ENCODE results near the gene SMAD7.

SMAD7 gene

DNA sequence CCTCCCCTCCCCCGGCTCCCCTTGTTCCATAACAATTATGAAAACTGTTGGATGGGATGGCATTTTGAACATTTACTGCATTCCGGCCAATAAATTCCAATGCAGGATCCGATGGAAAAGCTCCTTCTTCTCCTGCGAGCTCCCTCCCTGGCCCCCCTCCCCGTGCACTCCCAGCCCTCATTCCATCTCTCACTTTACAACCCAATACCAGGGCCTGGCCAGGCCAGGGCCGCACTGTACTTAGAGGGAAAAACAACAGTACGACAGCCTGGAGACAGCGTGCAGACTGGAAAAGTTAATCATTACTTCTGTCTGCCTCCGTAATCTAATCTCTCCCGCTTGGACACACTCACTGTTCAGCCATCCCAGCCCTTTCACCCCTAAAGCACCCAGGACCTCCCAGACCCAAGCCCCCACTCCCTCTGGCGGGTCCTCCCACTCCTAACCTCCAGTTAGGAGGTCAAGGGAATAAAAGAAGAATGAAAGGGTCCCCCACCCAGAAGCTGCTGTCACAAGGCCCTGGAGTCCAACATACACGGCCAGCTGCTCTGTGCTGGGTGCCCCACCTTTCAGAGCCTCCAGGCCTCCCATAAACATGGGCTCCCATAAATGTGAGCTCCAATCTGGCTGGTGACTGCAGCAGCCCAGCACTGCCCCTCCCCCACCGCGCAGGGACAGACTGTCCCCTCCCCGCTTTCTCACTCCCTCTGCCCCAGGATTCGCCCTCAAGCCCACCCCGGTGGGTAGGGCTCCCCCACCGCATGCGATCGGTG, 20.6 kb downstream of the SMAD7 start:
- DNase-seq (ENCODE audit: low spot score): peak; percentile 85

GRCh38 chr18:48929212-48929612, 21.6 kb downstream of the SMAD7 start:
- DNase-seq (ENCODE audit: low spot score): no peak

- no peak for DNase-seq (ENCODE audit: low spot score)
These were observed 22.0 kb downstream of the SMAD7 start for GRCh38 chr18:48928787-48929186.

- DNase-seq (ENCODE audit: low spot score): no peak
These were observed 23.3 kb downstream of the SMAD7 start for GRCh38 chr18:48927286-48928080.

DNA sequence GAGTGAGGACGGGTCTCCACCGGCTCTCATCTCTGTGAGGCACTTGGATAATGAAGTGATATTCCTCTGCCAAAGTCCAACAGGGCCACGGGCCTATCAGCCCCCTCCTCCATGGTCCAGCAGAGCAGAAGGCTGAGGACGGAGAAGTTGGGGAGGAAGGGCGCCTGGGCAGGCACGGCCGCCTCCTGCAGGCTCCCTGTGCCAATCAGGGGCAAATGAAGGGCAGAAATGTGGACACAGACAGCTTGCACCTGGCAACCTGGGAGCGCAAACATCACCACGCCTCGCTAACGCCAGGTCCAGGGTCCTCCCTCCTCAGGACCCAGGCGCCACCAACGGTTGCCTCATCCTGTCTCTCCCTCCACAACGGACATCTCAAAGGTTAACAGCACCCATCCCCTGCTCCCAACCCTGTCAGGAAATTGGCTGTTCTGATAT, 24.3 kb downstream of the SMAD7 start:
- DNase-seq (ENCODE audit: low spot score): no peak

GRCh38 chr18:48925491-48925780, 25.3 kb downstream of the SMAD7 start:
- no peak for DNase-seq (ENCODE audit: low spot score)

- no peak for DNase-seq (ENCODE audit: low spot score)
These were observed 25.9 kb downstream of the SMAD7 start for GRCh38 chr18:48924630-48925490.

DNA sequence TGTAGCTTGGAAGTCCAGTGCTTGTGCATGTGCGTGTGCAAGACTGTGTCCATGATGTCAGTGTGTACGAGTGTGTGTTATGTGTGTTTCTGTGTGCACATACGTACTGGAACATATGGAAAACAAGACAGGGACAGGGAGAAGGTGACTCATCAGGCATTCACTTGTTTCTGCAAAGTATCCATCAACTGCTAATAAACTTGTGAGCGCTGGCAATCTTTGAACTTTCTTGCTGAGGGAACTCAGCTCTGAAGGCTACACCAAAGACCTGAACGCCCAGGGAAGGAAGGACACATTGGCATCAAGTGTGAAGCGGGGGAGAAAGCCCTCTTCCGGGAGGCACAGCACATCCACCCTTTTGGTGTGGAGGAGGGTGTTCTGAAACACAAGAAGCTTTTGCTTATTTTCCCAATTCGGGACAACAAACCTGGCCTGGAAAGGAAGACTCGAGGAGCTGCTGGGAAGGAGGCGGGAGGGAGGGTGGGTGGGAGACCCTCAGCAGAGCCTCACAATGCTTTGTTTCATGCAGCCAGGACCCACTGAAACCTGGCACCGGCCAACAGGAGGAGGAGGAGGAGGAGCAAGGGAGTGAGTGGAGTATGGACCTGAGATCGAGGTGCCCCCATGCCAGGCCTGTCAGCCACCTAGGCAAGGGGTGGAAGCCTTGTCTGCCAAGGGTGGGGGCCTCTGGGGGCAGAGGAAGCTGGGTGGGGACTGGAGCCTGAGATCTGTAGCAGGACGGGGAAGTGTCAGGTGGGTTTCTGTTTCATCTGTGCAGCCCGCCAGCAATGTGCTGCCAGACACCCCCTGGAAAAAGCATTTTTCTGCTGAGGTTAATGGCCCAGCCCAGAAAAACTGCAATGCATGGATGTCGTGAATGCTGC, 26.8 kb downstream of the SMAD7 start:
- no peak for DNase-seq (ENCODE audit: low spot score)

DNA sequence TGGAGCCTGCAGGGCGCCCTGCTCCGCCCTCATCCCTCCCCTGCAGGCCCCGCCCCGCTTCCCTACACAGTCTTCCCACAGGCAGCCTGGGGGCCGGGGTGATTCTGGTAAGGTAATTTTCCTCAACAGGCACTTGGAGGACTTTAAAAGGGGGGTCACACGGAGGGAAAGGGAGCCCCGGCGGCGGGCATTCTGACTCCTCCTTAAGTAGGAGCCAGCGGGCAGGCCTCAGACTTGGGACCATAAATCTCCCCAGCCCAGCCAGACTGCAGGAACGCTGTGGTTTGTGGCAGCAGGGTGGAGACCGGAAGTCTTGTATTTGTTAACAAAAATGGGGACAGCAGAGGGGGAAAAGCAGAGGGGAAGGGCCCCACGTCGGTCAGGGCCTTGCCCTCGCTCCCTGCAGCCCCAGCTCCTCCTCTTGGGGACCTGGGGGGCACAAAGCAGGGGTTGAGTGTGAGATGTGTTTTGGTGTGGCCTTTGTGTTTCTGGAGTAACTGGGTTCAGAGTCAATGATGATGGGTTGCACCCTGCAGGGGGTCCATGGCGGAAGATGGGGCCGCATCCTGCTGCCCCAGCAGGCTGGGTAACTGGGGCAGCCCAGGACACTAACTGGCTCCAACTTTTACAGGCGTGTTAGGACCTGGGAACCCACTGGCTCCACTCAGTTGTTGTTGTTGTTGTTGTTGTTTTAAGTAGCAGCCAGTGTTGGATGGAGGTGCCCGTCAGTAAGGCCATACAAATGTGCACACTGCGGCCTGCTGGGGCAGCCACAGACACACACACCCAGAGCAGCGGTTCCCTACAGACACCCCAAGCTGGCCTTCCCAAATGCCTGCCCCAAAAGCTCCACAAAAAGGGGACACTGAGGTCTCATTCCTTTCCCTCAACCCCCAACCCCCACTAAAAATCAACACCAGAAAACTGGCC, 27.7 kb downstream of the SMAD7 start:
- DNase-seq (ENCODE audit: low spot score): peak; percentile 93

- DNase-seq (ENCODE audit: low spot score): no peak
These were observed 28.5 kb downstream of the SMAD7 start for GRCh38 chr18:48922226-48922800.

- no peak for DNase-seq (ENCODE audit: low spot score)
These were observed 29.2 kb downstream of the SMAD7 start for GRCh38 chr18:48921305-48922225.

DNA sequence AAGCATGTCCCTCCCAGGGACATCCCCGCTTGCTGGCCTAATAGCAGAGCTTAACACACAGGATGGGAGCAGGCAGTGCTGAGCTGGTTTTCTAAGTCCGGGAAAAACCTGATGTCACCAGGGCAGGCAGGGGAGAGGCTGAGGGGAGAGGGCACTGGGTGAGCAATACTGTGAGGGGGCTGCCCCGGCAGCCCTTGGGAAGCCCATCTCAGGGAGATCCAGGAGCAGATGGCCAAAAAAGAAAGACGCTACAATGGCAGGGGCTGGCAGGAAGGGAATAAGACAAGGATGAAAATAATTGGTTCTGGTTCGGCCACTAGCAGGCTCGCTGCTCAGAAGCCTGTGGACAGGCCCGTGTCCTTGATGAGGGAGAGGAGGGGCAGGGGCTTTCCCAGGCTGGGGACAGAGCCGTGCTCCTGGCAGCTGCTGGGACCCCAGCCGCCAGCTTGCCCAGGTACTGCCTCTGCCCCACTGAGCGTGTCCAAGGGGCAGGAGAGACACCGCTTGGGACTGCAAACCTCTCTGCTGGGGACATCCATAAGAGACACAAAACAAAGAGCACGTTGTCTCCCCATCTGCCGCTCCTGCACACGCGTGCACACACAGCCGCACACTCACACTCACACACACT, 30.2 kb downstream of the SMAD7 start:
- no peak for DNase-seq (ENCODE audit: low spot score)

GRCh38 chr18:48919547-48919946, 31.2 kb downstream of the SMAD7 start:
- DNase-seq (ENCODE audit: low spot score): no peak

GRCh38 chr18:48918660-48919456, 31.9 kb downstream of the SMAD7 start:
- no peak for DNase-seq (ENCODE audit: low spot score)

- DNase-seq (ENCODE audit: low spot score): no peak
These were observed 32.9 kb downstream of the SMAD7 start for GRCh38 chr18:48917579-48918517.

DNA sequence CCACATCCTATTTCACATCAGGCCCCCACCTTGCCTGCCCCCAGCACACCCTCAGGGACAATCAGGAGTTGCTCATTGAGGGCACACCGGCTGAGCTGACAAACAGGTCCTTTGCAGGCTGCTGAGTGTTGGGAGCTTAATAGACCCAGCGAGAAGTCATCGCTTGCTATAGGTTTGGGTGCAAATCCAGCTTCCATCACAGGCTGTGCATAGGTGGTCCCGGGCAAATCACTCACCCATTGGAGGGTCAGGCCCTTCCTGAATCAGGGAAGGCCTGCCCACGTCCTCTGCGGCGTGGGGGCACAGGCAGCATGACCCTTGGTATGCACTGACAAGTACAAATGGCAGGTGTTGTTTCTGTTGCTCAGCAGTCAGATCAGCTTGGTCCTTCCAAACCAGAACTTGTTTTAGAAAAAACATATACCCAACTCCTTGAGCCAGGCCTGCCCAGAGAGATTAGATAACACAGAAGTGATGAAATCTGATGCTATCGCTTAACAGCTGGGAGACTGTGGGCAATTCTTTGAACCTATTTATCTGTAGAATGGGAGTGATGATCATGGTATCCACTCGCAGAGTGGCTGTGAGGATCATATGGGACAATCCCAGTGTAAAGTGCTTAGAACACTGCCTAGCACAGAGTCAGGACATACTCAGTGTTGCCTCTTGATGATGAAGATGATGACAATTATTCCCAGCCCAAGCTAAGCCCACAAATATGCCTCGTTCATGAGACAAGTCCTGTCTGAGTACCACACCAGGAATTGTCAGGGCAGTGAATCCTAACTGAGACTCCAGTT, 34.9 kb downstream of the SMAD7 start:
- no peak for DNase-seq (ENCODE audit: low spot score)
